Measurements from ENCODE around the gene DND1. TPM values are rescaled to one million over a fixed set of nuclear protein-coding genes. Genes with fewer than 3 reads are reported as not detected.

Gene DND1
- total RNA-seq, 3 donors from 2014 or later (not counting 1 experiment from before 2014, with no cell fraction given), result 0.90 to 1.1 (median 1.1) TPM

DNA sequence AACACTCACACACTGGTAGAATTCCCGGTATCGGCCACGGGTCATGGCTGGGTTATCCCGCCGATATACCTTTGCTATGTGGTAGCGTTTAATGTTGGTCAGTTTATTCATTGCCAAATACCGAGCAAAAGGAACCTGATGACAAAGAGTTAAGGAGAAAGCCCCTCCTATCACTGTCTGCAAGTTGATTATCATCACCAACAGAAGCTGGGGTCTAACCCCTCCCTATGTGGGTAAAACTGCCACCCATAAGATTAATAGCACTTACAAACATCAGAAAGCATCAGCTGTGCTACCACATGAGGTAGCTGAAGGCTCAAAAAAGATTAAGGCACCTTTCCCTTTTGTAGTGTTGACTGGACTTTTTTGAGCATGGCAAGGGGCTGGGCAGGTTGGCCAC is 5.6 kb upstream of the DND1 start:
- over 99% methylated on average over 7 of the region's 7 CpGs for WGBS (ENCODE audit: insufficient coverage)

DNA sequence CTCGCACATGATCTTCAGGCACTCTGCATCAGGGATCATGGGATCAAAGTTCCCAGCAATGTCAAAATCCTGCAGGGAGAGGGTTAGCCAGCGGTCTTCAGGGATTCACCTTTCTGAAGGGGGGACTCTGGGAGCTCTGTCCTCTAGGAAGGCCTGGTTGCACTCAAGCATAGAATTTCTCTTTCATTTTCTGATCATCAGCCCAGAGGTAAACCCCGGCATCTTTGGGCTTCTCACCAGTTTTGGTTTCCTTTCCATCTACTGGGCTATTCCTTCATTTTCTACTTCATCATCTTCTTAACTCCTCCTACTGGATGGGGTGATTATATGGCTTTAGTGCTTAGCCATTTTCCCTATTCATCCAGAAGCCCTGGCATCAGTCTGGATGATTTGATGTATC is 4.6 kb upstream of the DND1 start:
- H3K36me3 ChIP-seq (ENCODE audit: control insufficient read depth, insufficient read depth, low read length), result peaks cover 79% of the 10 kb centered on the region
- H3K27ac Mint-ChIP-seq, result no peak overlapping the region
- WGBS (ENCODE audit: insufficient coverage), result 90% methylated on average over 3 of the region's 3 CpGs

More for the DNA sequence above, 5.6 kb upstream of the DND1 start:
- H3K27me3 ChIP-seq (ENCODE audit: control insufficient read depth, insufficient read depth, low read length), result no peaks in the 10 kb centered on the region
- no peak overlapping the region for H3K27ac ChIP-seq (ENCODE audit: low read length)
- H3K36me3 ChIP-seq (ENCODE audit: control insufficient read depth, insufficient read depth, low read length), result peaks cover 72% of the 10 kb centered on the region
- H3K4me1 ChIP-seq (ENCODE audit: control insufficient read depth, insufficient read depth, low read length), result no peaks in the 10 kb centered on the region
- Mint-ChIP-seq H3K4me1 (no peaks in the 10 kb centered on the region), H3K36me3 (peaks cover 7% of the 10 kb centered on the region), H3K27ac (no peak overlapping the region), H3K9me3 (no peaks in the 10 kb centered on the region), H3K4me3 (no peak overlapping the region), H3K27me3 (ENCODE audit: low read depth in 2 of 2) (no peaks in the 10 kb centered on the region)
- DNase-seq, result no peak
- no peak overlapping the region for H3K4me3 ChIP-seq (ENCODE audit: low read length)
- intact Hi-C loops (cut with micrococcal nuclease), result no loop called here
- no peak for ATAC-seq
- TF ChIP-seq, protein P1, sequence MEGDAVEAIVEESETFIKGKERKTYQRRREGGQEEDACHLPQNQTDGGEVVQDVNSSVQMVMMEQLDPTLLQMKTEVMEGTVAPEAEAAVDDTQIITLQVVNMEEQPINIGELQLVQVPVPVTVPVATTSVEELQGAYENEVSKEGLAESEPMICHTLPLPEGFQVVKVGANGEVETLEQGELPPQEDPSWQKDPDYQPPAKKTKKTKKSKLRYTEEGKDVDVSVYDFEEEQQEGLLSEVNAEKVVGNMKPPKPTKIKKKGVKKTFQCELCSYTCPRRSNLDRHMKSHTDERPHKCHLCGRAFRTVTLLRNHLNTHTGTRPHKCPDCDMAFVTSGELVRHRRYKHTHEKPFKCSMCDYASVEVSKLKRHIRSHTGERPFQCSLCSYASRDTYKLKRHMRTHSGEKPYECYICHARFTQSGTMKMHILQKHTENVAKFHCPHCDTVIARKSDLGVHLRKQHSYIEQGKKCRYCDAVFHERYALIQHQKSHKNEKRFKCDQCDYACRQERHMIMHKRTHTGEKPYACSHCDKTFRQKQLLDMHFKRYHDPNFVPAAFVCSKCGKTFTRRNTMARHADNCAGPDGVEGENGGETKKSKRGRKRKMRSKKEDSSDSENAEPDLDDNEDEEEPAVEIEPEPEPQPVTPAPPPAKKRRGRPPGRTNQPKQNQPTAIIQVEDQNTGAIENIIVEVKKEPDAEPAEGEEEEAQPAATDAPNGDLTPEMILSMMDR (IDR thresholded peaks at IDR 0.05), result no peak
- H3K9me3 ChIP-seq (ENCODE audit: control insufficient read depth, insufficient read depth, low read length), result no peaks in the 10 kb centered on the region

DNA sequence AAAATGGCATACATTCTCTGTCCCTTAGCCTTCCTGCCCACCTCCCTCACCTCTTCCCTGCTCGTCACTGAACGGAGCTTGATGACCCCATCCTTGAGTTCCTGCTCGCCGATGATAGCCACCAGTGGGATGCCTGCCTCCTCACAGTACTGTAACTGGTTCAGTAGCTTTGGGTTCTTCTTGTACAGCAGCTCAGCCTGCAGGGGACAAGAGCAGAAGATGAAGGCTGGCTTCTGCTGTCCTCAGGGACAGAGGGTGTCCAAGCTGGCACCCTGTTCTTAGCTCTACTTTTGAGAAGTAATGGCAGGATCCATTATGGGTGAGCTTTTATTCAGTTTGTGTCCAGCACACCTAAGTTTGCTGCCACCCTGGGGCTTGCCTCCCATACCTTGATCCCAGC is 1.3 kb upstream of the DND1 start:
- Mint-ChIP-seq H3K4me1 (peaks cover 0 to 5% of the 10 kb centered on the region in 2 donors), H3K4me3 (no peak overlapping the region), H3K27me3 (ENCODE audit: low read depth in 2 of 2) (no peaks in the 10 kb centered on the region), H3K36me3 (peaks cover 7% of the 10 kb centered on the region), H3K9me3 (no peaks in the 10 kb centered on the region), H3K27ac (peak overlapping the region in 1 of 2 donors; percentile 40)
- Histone ChIP-seq H3K36me3 (ENCODE audit: control insufficient read depth, insufficient read depth, low read length) (peaks cover 76% of the 10 kb centered on the region), H3K9me3 (ENCODE audit: control insufficient read depth, insufficient read depth, low read length) (no peaks in the 10 kb centered on the region), H3K27ac (ENCODE audit: low read length) (no peak overlapping the region), H3K27me3 (ENCODE audit: control insufficient read depth, insufficient read depth, low read length) (no peaks in the 10 kb centered on the region), H3K4me3 (ENCODE audit: low read length) (no peak overlapping the region), H3K4me1 (ENCODE audit: control insufficient read depth, insufficient read depth, low read length) (no peaks in the 10 kb centered on the region)
- TF ChIP-seq, protein P1 (IDR thresholded peaks at IDR 0.05), result no peak
- ATAC-seq (no peak), DNase-seq (no peak)
- WGBS (ENCODE audit: insufficient coverage), result 93% methylated on average over 4 of the region's 4 CpGs
- intact Hi-C loops (cut with micrococcal nuclease), result no loop called here

More for the DNA sequence above, 4.6 kb upstream of the DND1 start:
- H3K4me1 Mint-ChIP-seq, result no peaks in the 10 kb centered on the region
- TF ChIP-seq, protein P1 (IDR thresholded peaks at IDR 0.05), result no peak
- no peak for ATAC-seq
- no peak overlapping the region for H3K4me3 Mint-ChIP-seq
- H3K4me3 ChIP-seq (ENCODE audit: low read length), result no peak overlapping the region
- no peaks in the 10 kb centered on the region for H3K9me3 Mint-ChIP-seq
- no peak overlapping the region for H3K27ac ChIP-seq (ENCODE audit: low read length)
- DNase-seq, result no peak
- intact Hi-C loops (cut with micrococcal nuclease), result no loop called here
- H3K27me3 Mint-ChIP-seq (ENCODE audit: low read depth in 2 of 2), result no peaks in the 10 kb centered on the region
- no peaks in the 10 kb centered on the region for H3K27me3 ChIP-seq (ENCODE audit: control insufficient read depth, insufficient read depth, low read length)
- H3K4me1 ChIP-seq (ENCODE audit: control insufficient read depth, insufficient read depth, low read length), result no peaks in the 10 kb centered on the region
- no peaks in the 10 kb centered on the region for H3K9me3 ChIP-seq (ENCODE audit: control insufficient read depth, insufficient read depth, low read length)
- H3K36me3 Mint-ChIP-seq, result peaks cover 7% of the 10 kb centered on the region

DNA sequence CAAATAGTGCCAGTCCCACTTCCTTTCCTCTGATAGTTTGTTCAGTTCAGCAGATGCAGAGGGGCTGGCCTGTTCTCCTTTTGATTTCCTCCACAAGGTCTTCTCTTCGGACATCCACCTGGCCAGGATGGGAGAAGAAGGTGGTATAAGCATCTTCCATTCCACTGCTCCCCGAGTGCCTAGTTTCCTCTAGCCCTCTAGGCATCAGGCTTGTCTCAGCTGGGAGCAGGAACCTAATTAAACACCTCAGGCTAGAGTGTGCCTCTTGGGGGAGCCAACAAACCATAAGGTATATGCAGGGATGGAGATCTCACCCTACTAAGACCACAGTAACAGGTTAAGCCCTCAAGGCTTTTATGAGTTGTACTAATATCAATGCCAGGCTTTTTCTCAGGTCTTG is 835 bp upstream of the DND1 start:
- no peak overlapping the region for H3K4me3 ChIP-seq (ENCODE audit: low read length)
- ATAC-seq (no peak), DNase-seq (no peak)
- 90% methylated on average over 2 of the region's 2 CpGs for WGBS (ENCODE audit: insufficient coverage)
- no peaks in the 10 kb centered on the region for H3K9me3 ChIP-seq (ENCODE audit: control insufficient read depth, insufficient read depth, low read length)
- no peaks in the 10 kb centered on the region for H3K27me3 ChIP-seq (ENCODE audit: control insufficient read depth, insufficient read depth, low read length)
- intact Hi-C loops (cut with micrococcal nuclease), result no loop called here
- H3K36me3 Mint-ChIP-seq, result peaks cover 7% of the 10 kb centered on the region
- no peaks in the 10 kb centered on the region for H3K27me3 Mint-ChIP-seq (ENCODE audit: low read depth in 2 of 2)
- no peaks in the 10 kb centered on the region for H3K9me3 Mint-ChIP-seq
- no peak overlapping the region for H3K4me3 Mint-ChIP-seq
- H3K4me1 Mint-ChIP-seq, result peaks cover 0 to 5% of the 10 kb centered on the region in 2 donors
- no peak overlapping the region for H3K27ac ChIP-seq (ENCODE audit: low read length)
- no peaks in the 10 kb centered on the region for H3K4me1 ChIP-seq (ENCODE audit: control insufficient read depth, insufficient read depth, low read length)
- H3K36me3 ChIP-seq (ENCODE audit: control insufficient read depth, insufficient read depth, low read length), result peaks cover 74% of the 10 kb centered on the region
- peak overlapping the region in 1 of 2 donors; percentile 40 for H3K27ac Mint-ChIP-seq
- TF ChIP-seq, protein P1 (IDR thresholded peaks at IDR 0.05), result no peak
